Motor neuron (in vitro differentiated cells): ENCODE results near the gene WDR27. TPM values are rescaled to one million over a fixed set of nuclear protein-coding genes. Genes with fewer than 3 reads are reported as not detected.
"Not testable (repeated sequence)": the region's sequence is repeated elsewhere in the genome, so short reads cannot be mapped to it uniquely, and the experiment has no call there.

Experiments used
- ATAC-seq, 8 experiments: fragments of 200-7000 bp; cut with Tn5 transposase; replicated peaks in 6 of 8; 2 replicates each; pipeline ENCODE4 v1.8.0; 2021; ENCODE audit warnings: mild to moderate bottlenecking in 8 of 8, moderate library complexity in 8 of 8
- H3K27ac ChIP-seq, 2 donors: fragments of 250-450 bp; sonication (Bioruptor Pico); 2 replicates each; pipeline ENCODE4 v1.9.0; 2021; ENCODE audit warnings: antibody characterized with exemption in 2 of 2, mild to moderate bottlenecking in 2 of 2, moderate library complexity in 1 of 2
- H3K4me1 ChIP-seq, 2 donors: fragments of 250-450 bp; sonication (Bioruptor Pico); replicated peaks in 1 of 2; 2 replicates each; pipeline ENCODE4 v1.6.1; 2021; ENCODE audit warnings: antibody characterized with exemption in 2 of 2, mild to moderate bottlenecking in 2 of 2, moderate library complexity in 1 of 2
- H3K4me3 ChIP-seq, 5 donors: fragments of 250-450 bp; sonication (Bioruptor Pico); 2 replicates each; pipeline ENCODE4 v1.9.0; 2021; ENCODE audit warnings: antibody characterized with exemption in 5 of 5, mild to moderate bottlenecking in 5 of 5, moderate library complexity in 4 of 5
- WGBS, 10 experiments: fragments of 450-650 bp; shearing (Covaris generic); methylation state at CpG; one replicate each; pipeline ENCODE4 v1.0.0; 2022; 5-methylcytosine and 5-hydroxymethylcytosine counted together
- in situ Hi-C, 9 experiments: fragments of 400-800 bp; cut with MboI; loops; one replicate each; pipeline ENCODE4 v1.15.0; 2021; ENCODE audit warnings: low sequenced_read_pairs in 9 of 9, low pct_unique_long_range_greater_than_20kb in 2 of 9; ENCODE audit not compliant: unreplicated experiment in 9 of 9
- total RNA-seq, 8 experiments: library from RNA; unstranded; fragments of 300-600 nt; gene quantifications; 2 replicates each; pipeline versions ENCODE4 v1.2.3 to v1.2.4, GENCODE V29; 2022

Gene WDR27
- total RNA-seq, 8 experiments from 2014 or later: 21.7 to 66.0 (median 32.7) TPM

- WGBS, 10 experiments: 0 to 43% (median 12%) methylated on average over 2 to 5 of the region's 5 CpGs; no CpG with 5 or more reads in 2 of the 10 experiments
- peak in 1 of 8 experiments; percentile 0 for ATAC-seq
- in situ Hi-C loops: no loop called here
- H3K4me1 ChIP-seq: peaks cover 26 to 35% of the 10 kb centered on the region in 2 donors
- no peak overlapping the region for H3K27ac ChIP-seq
- H3K4me3 ChIP-seq: peak overlapping the region in 3 of 5 donors; percentile 71 to 96 (median 95)
These were observed 1.5 kb downstream of the WDR27 start for GRCh38 chr6:169700296-169700695.

GRCh38 chr6:169697115-169697514 lies 4.7 kb downstream of the WDR27 start:
- in situ Hi-C loops, H3K27ac ChIP-seq, H3K4me3 ChIP-seq, ATAC-seq: not testable (repeated sequence)
- 70 to 100% (median 95%) methylated on average over 1 to 9 of the region's 10 CpGs for WGBS, 10 experiments
- peaks cover 10% of the 10 kb centered on the region in 2 donors for H3K4me1 ChIP-seq

- Histone ChIP-seq H3K4me3 (no peak overlapping the region), H3K4me1 (peaks cover 1 to 3% of the 10 kb centered on the region in 2 donors), H3K27ac (no peak overlapping the region)
- WGBS, 10 experiments: 51 to 100% (median 97%) methylated on average over 2 to 5 of the region's 5 CpGs; no CpG with 5 or more reads in 1 of the 10 experiments
- in situ Hi-C loops: no loop called here
- no peak for ATAC-seq
These were observed 6.7 kb downstream of the WDR27 start for GRCh38 chr6:169695131-169695530.

DNA sequence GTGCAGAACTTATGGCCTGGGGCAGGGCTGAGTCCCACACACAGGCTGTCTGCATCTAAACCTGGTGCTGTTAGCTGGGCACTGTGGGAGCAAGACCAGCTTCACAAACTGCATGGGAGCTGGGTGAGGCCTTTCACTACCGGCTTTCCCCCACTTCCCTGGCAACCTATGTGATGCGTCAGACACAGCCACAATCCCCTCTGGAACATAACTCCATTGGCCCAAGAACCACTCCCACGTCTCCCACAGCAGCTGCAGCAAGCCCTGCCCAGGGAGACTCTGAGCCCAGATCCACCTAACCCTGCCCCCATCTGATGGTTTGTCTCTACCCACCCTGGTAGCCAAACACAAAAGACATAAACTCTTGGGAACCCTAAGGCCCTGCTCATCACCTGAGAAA lies 9.3 kb downstream of the WDR27 start:
- in situ Hi-C loops: no loop called here
- 80% methylated on average over 1 of the region's 3 CpGs; no CpG with 5 or more reads in 9 of the 10 experiments for WGBS, 10 experiments

DNA sequence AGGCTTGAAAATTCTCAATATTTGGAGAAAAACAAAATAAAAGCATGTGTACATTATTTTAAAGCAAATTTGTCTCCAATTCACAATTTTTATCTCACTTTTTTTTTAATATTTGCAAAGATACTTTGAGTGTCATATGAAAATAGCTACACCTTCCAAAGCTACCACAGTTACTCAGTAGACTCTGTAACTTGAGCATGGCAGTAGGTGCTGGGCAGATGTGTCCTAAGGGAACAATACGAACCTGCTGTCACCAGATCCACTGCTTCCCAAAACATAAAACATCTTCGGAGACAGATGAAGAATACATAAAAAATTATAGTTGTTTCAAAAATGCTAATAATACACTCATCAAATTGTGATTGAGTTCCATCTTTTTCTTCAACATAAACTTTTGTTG lies 10.6 kb downstream of the WDR27 start:
- Histone ChIP-seq H3K4me3 (no peak overlapping the region), H3K27ac (no peak overlapping the region), H3K4me1 (no peaks in the 10 kb centered on the region)
- 94 to 100% (median 100%) methylated on average over 1 to 2 of the region's 2 CpGs; no CpG with 5 or more reads in 1 of the 10 experiments for WGBS, 10 experiments
- in situ Hi-C loops: no loop called here
- no peak for ATAC-seq

More for the DNA sequence above, 9.3 kb downstream of the WDR27 start:
- no peak overlapping the region for H3K4me3 ChIP-seq
- no peaks in the 10 kb centered on the region for H3K4me1 ChIP-seq
- peak in 1 of 8 experiments; percentile 61 for ATAC-seq
- H3K27ac ChIP-seq: no peak overlapping the region

GRCh38 chr6:169689287-169689686 lies 12.5 kb downstream of the WDR27 start:
- 61 to 100% (median 95%) methylated on average over 3 to 6 of the region's 6 CpGs for WGBS, 10 experiments
- Histone ChIP-seq H3K4me1 (no peaks in the 10 kb centered on the region), H3K4me3 (no peak overlapping the region), H3K27ac (no peak overlapping the region)
- no peak for ATAC-seq
- in situ Hi-C loops: no loop called here

DNA sequence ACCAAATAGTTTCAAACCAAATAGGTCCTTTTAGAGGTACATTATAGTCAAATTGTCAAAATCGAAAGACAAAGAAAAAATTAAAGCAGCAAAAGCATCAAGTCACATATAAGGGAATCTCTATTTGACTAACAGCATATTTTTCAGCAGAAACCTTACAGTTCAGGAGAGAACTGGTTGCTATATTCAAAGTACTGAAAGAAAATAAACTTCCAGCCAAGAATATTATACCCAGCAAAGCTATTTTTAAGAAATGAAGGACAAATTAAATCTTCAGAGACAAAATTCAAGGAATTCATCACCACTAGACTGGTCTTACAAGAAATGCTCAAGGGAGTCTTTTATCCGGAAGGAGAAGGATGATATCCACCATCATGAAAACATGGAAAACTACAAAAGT lies 16.0 kb downstream of the WDR27 start:
- WGBS, 10 experiments: 80 to 100% (median 91%) methylated on average over 1 to 2 of the region's 2 CpGs; no CpG with 5 or more reads in 1 of the 10 experiments
- no peak overlapping the region for H3K4me3 ChIP-seq
- in situ Hi-C loops: no loop called here
- ATAC-seq: no peak
- H3K4me1 ChIP-seq: no peaks in the 10 kb centered on the region
- H3K27ac ChIP-seq: no peak overlapping the region

- 67 to 100% (median 100%) methylated on average over 1 to 3 of the region's 3 CpGs; no CpG with 5 or more reads in 5 of the 10 experiments for WGBS, 10 experiments
- Histone ChIP-seq H3K4me1 (no peaks in the 10 kb centered on the region), H3K27ac (no peak overlapping the region), H3K4me3 (no peak overlapping the region)
- no peak for ATAC-seq
- in situ Hi-C loops: no loop called here
These were observed 17.8 kb downstream of the WDR27 start for GRCh38 chr6:169684056-169684455.

GRCh38 chr6:169678342-169678741 lies 23.5 kb downstream of the WDR27 start:
- Histone ChIP-seq H3K4me1 (no peaks in the 10 kb centered on the region), H3K27ac (no peak overlapping the region), H3K4me3 (no peak overlapping the region)
- in situ Hi-C loops: no loop called here
- ATAC-seq: no peak
- 29 to 100% (median 100%) methylated on average over 1 of the region's 1 CpG; no CpG with 5 or more reads in 3 of the 10 experiments for WGBS, 10 experiments

DNA sequence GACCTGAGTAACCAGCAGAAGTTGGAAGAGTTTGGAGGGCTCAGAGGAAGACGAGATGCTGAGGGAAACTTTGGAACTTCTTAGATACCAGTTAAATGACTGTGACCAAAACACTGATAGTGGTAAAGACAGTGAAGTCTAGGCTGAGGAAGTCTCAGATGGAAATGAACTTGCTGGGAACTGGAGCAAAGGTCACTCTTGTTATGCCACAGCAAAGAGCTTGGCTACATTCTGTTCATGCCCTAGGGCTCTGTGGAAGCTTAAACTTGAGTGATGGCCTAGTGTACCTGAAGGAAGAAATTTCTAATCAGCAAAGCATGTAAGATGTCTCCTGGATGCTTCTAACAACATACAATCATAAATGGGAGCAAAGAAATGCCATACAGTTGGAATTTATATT lies 24.7 kb downstream of the WDR27 start:
- WGBS, 10 experiments: 75 to 100% (median 86%) methylated on average over 1 of the region's 1 CpG; no CpG with 5 or more reads in 3 of the 10 experiments
- Histone ChIP-seq H3K27ac (no peak overlapping the region), H3K4me1 (no peaks in the 10 kb centered on the region), H3K4me3 (no peak overlapping the region)
- in situ Hi-C loops: no loop called here
- ATAC-seq: no peak

- 100% methylated on average over 1 to 2 of the region's 3 CpGs; no CpG with 5 or more reads in 6 of the 10 experiments for WGBS, 10 experiments
- H3K4me1 ChIP-seq: peaks cover 0 to under 1% of the 10 kb centered on the region in 2 donors
- no peak overlapping the region for H3K27ac ChIP-seq
- no peak overlapping the region for H3K4me3 ChIP-seq
- in situ Hi-C loops: no loop called here
- ATAC-seq: no peak
These were observed 26.8 kb downstream of the WDR27 start for GRCh38 chr6:169675011-169675410.

GRCh38 chr6:169671563-169671962 lies 30.3 kb downstream of the WDR27 start:
- 60 to 100% (median 93%) methylated on average over 1 to 4 of the region's 5 CpGs; no CpG with 5 or more reads in 1 of the 10 experiments for WGBS, 10 experiments
- H3K4me1 ChIP-seq: peaks cover 0 to 4% of the 10 kb centered on the region in 2 donors
- ATAC-seq: no peak
- in situ Hi-C loops: no loop called here
- no peak overlapping the region for H3K4me3 ChIP-seq
- H3K27ac ChIP-seq: no peak overlapping the region

GRCh38 chr6:169669889-169670288 lies 31.9 kb downstream of the WDR27 start:
- peaks cover 0 to 4% of the 10 kb centered on the region in 2 donors for H3K4me1 ChIP-seq
- in situ Hi-C loops: no loop called here
- ATAC-seq: no peak
- H3K27ac ChIP-seq: no peak overlapping the region
- H3K4me3 ChIP-seq: no peak overlapping the region
- 37 to 100% (median 57%) methylated on average over 1 to 7 of the region's 7 CpGs; no CpG with 5 or more reads in 1 of the 10 experiments for WGBS, 10 experiments

DNA sequence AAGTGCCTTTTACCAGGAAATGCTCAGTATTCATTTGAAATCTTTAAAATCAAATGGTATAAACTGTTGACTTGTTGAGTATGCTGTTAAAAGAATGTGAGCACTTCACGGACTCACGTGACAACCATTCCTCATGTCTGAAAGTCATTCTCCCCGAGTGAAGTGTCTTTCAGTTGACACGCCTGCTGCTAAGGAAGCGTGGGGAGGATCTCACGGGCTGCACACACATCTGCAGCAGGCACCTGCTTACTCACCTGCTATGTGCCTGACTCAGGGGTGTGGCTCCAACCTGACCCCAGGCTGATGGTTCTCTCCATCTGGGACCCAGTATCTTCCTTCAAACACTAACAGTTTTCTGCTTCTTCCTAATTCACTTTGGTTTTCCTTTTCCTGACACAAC lies 32.7 kb downstream of the WDR27 start:
- Histone ChIP-seq H3K27ac (no peak overlapping the region), H3K4me1 (peaks cover 0 to 4% of the 10 kb centered on the region in 2 donors), H3K4me3 (no peak overlapping the region)
- in situ Hi-C loops: no loop called here
- no peak for ATAC-seq
- 80 to 100% (median 90%) methylated on average over 2 to 6 of the region's 6 CpGs; no CpG with 5 or more reads in 4 of the 10 experiments for WGBS, 10 experiments
